Psoas muscle (tissue), 8 donors: ENCODE measurements around the gene TNFAIP1. TPM values are rescaled to one million over a fixed set of nuclear protein-coding genes. Genes with fewer than 3 reads are reported as not detected.

Experiments used
- ATAC-seq, 4 donors: fragments of 200-7000 bp; cut with Tn5 transposase; one replicate each; pipeline ENCODE4 v1.9.1; 2020; ENCODE audit warnings: moderate library complexity in 3 of 4, mild to moderate bottlenecking in 2 of 4
- DNase-seq, 2 donors: peaks; one replicate each; pipeline ENCODE4 v3.0.0-alpha.2; 2020
- H3K27ac ChIP-seq: fragments of 200-600 bp; one replicate; pipeline ENCODE4 v1.8.0; 2022
- H3K27me3 ChIP-seq, 3 donors: fragments of 200-600 bp in 1 of 3; one replicate each; pipeline versions ENCODE4 v1.6.1 to v1.8.0; 2013 to 2022; ENCODE audit warnings: low read length in 2 of 3, mild to moderate bottlenecking in 2 of 3, moderate library complexity in 1 of 3; ENCODE audit not compliant: insufficient read depth in 3 of 3
- H3K36me3 ChIP-seq, 2 donors: fragments of 200-600 bp in 1 of 2; one replicate each; pipeline versions ENCODE4 v1.6.1 to v1.8.0; 2013 to 2022; ENCODE audit warnings: low read depth in 1 of 2, mild to moderate bottlenecking in 1 of 2, moderate library complexity in 1 of 2; ENCODE audit not compliant: insufficient read depth in 1 of 2
- H3K4me1 ChIP-seq: fragments of 200-600 bp; one replicate; pipeline ENCODE4 v1.8.0; 2022
- H3K4me3 ChIP-seq: fragments of 200-600 bp; one replicate; pipeline ENCODE4 v1.8.0; 2022; ENCODE audit warnings: mild to moderate bottlenecking
- H3K9me3 ChIP-seq: fragments of 200-600 bp; one replicate; pipeline ENCODE4 v1.8.0; 2022
- WGBS, 3 donors: extraction: QIAGEN DNeasy Blood & Tissue Kit; methylation state at CpG; one replicate each; pipeline versions ENCODE4 v1.1.6 to v1.1.7; 2013; 5-methylcytosine and 5-hydroxymethylcytosine counted together
- intact Hi-C, 2 donors: fragments of 100-400 bp; cut with DNase I; formaldehyde crosslinking; loops; one replicate each; pipeline versions ENCODE4 v1.11.0 to v1.14.2; 2022
- polyA plus RNA-seq, 3 donors: library from polyadenylated mRNA; stranded (reverse); fragments of 200-250 nt; gene quantifications; one replicate each; pipeline ENCODE4 v1.2.3, GENCODE V29; 2013
- total RNA-seq, 4 donors: library from RNA; stranded (reverse); fragmentation: NEBNext Ultra II Directional in 2 of 4; extraction: Animal tissue kit (Norgen Biotek cat#: 25700) in 2 of 4; gene quantifications; one replicate each; pipeline versions ENCODE4 v1.2.1 to v1.2.4, GENCODE V29; 2021 to 2023
- TF ChIP-seq, protein P1 (sequence below): fragments of 200-600 bp; IDR thresholded peaks from one replicate; pipeline ENCODE4 v1.8.0; 2022; ENCODE audit warnings: antibody characterized with exemption
- donor health status: healthy with polysubstance abuse.
- donor health status: DM: no; HTN: no; CAD: no; lungs with moderate emphysema.
- donor health status: Bipolar disorder and iron deficiency.
- donor health status: healthy.
- donor health status: DM: yes; HTN: yes; CAD: no.
- donor health status: DM: no; HTN: no; CAD: no.
- donor health status: DM: no; HTN: no; CAD: no.
- donor health status: DM: yes; HTN: yes; CAD: no.

The TNFAIP1 gene
- total and polyA plus RNA-seq, 7 donors, result 13.0 to 32.6 (median 23.3) TPM

DNA sequence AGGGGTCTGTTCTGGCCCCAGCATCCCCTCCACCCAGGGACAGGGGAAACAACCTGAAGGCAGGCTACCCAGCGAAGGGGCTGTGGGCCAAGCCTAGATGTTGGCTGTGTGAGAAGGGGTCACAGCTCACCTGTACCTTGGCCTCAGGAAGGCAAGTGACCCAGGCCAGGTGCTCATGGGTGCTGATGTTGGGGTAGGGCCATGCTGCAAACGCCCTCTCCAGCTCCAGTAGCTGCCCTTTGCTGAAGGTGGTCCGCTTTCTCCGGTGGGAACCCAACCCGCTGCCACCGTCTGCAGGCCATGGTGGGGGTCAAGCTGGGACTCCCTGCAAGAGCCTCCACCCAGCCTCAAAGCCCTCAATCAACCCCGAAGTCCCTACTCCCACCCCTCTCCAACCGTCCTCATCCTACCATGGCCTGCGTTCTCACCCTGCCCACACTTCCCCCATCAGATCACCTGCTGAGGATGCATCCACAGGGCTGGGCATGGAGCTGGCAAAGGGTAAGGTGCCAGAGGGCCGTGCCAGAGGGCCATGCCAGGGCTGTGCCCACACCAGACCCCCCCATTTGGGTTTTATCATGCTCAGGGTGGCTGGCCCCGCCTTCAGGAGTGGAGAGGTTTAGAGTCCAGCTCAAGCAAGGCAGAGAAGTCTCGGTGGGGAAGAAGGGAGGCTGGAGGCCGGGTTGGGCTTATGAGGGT is 29.3 kb downstream of the TNFAIP1 start, which contains the start of gene SEBOX:
SEBOX (minus strand) TSS at position 535 of the 699 bp plus-strand sequence; CDS start at position 487, 48 bp downstream.
- no peak for ATAC-seq
- H3K4me3 ChIP-seq, result no peak within 1 kb of the TSS
- H3K36me3 ChIP-seq, result peaks cover 11 to 60% of the 10 kb centered on the region in 2 donors
- intact Hi-C loops, result no loop called here
- H3K27me3 ChIP-seq, result no peaks in the 10 kb centered on the region
- no peak within 1 kb of the TSS for H3K27ac ChIP-seq
- no peak for DNase-seq
- no peaks in the 10 kb centered on the region for H3K9me3 ChIP-seq
- WGBS, 3 donors, result 85 to 86% (median 86%) methylated on average over 12 to 13 of the region's 13 CpGs
- TF ChIP-seq, protein P1, sequence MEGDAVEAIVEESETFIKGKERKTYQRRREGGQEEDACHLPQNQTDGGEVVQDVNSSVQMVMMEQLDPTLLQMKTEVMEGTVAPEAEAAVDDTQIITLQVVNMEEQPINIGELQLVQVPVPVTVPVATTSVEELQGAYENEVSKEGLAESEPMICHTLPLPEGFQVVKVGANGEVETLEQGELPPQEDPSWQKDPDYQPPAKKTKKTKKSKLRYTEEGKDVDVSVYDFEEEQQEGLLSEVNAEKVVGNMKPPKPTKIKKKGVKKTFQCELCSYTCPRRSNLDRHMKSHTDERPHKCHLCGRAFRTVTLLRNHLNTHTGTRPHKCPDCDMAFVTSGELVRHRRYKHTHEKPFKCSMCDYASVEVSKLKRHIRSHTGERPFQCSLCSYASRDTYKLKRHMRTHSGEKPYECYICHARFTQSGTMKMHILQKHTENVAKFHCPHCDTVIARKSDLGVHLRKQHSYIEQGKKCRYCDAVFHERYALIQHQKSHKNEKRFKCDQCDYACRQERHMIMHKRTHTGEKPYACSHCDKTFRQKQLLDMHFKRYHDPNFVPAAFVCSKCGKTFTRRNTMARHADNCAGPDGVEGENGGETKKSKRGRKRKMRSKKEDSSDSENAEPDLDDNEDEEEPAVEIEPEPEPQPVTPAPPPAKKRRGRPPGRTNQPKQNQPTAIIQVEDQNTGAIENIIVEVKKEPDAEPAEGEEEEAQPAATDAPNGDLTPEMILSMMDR, result no peak
- no peaks in the 10 kb centered on the region for H3K4me1 ChIP-seq

DNA sequence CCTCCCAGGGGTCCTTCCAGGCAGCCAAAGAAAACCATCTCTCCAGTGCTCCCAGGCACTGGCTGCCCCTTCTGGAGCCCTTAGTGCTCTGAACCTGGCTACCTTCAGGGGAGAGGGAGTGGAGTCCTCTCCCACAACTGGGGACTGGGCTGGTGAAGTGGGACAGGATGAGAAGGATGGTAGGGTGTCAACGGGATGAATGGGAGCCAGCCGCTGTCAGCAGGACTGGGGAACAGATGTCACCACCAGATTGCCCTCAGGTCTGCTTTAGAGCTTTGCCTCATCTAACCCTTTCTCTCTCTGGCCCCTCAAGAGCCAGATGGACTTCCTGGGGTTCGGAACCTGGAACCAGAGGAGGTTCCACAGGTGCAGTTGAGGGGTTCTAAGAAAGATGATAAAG is 29.9 kb downstream of the TNFAIP1 start:
- Histone ChIP-seq H3K4me3 (no peak overlapping the region), H3K36me3 (peaks cover 11 to 54% of the 10 kb centered on the region in 2 donors), H3K9me3 (no peaks in the 10 kb centered on the region), H3K27ac (no peak overlapping the region), H3K4me1 (no peaks in the 10 kb centered on the region), H3K27me3 (no peaks in the 10 kb centered on the region)
- DNase-seq (no peak), ATAC-seq (no peak)
- intact Hi-C loops, result no loop called here
- TF ChIP-seq, protein P1, result no peak
- 84 to 87% (median 86%) methylated on average over 3 of the region's 3 CpGs for WGBS, 3 donors

DNA sequence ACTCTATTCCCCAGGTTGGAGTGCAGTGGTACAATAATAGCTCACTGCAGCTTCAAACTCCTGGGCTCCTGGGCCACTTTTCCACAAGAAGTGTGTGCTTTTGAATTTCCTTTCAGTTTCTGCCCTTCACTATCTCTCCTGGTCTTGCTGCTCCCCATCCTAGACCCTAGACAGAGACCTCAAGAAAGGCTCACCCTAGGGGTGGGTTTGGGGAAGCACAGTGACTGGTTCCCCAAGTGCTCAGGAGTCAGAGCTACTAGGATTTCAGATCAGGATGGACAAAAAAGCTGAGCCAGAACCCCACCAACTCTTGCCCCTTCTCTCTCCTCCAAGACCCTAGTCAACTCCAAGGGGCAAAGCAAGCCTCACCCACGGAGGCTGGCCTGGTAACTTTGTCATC is 31.0 kb downstream of the TNFAIP1 start:
- no peak overlapping the region for H3K4me3 ChIP-seq
- H3K4me1 ChIP-seq, result peaks cover under 1% of the 10 kb centered on the region
- H3K27me3 ChIP-seq, result no peaks in the 10 kb centered on the region
- 70 to 100% (median 74%) methylated on average over 1 of the region's 1 CpG for WGBS, 3 donors
- DNase-seq (no peak), ATAC-seq (no peak)
- intact Hi-C loops, result no loop called here
- peaks cover 3 to 42% of the 10 kb centered on the region in 2 donors for H3K36me3 ChIP-seq
- TF ChIP-seq, protein P1, result no peak
- H3K27ac ChIP-seq, result no peak overlapping the region
- no peaks in the 10 kb centered on the region for H3K9me3 ChIP-seq

DNA sequence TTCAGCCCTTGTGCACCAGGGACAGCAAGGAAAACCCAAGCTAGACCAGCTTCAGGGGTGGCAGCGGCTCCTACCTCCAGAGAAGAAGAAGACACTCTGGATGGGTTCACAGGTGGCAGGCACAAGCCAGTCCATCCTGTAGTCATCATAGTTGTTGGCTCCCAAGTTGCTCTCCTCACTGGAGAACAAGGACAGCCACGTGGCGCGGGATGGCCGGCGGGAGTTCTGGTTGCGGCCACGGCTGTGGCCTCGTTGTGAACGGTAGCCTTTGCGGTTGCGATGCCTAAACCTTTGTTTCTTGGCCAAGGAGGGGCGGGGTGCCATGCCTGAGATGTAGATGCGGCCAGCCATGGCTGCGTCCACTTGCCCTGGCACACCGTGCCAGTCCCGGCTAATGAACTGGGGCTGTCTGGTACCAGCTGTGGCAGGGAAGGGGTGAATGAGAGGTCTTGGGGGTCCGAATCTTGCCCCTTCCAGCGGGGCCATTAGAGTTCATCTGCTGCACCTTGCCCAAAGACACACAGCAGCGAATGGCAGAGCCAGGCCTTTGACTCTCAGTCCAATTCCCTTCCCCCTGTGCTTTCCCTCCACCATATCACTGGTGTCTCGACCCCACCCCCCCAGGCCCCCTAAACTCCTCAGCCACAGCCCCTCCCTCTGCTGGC is 32.2 kb downstream of the TNFAIP1 start:
- no peak overlapping the region for H3K4me3 ChIP-seq
- WGBS, 3 donors, result 88 to 92% (median 89%) methylated on average over 21 of the region's 21 CpGs
- TF ChIP-seq, protein P1, result no peak
- DNase-seq (no peak), ATAC-seq (no peak)
- no peak overlapping the region for H3K27ac ChIP-seq
- no peaks in the 10 kb centered on the region for H3K27me3 ChIP-seq
- intact Hi-C loops, result no loop called here
- peaks cover 7% of the 10 kb centered on the region for H3K4me1 ChIP-seq
- H3K9me3 ChIP-seq, result no peaks in the 10 kb centered on the region
- peaks cover 2 to 31% of the 10 kb centered on the region in 2 donors for H3K36me3 ChIP-seq
